ENCODE results near the gene SLC28A3.

Gene SLC28A3

DNA sequence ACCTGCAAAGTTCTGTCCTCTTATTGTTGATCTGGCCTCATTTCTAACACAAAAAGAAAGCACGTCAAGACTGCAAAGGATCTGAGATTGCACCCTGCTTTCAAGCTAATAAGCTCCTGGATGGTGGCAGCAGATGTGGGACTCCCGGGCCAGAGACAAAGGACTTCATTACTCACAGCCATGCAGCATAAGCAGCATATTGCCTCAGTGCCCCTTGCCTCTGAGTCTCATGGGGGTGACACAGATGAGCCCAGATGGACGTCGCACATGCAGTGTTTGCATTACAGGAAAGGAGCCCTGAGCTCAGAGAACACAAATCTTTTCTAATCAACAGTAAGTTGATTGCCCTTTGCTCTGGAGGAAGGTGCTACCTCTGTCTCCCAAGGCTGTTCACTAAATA is 105.0 kb downstream of the SLC28A3 start:
- TF ChIP-seq, protein P1, sequence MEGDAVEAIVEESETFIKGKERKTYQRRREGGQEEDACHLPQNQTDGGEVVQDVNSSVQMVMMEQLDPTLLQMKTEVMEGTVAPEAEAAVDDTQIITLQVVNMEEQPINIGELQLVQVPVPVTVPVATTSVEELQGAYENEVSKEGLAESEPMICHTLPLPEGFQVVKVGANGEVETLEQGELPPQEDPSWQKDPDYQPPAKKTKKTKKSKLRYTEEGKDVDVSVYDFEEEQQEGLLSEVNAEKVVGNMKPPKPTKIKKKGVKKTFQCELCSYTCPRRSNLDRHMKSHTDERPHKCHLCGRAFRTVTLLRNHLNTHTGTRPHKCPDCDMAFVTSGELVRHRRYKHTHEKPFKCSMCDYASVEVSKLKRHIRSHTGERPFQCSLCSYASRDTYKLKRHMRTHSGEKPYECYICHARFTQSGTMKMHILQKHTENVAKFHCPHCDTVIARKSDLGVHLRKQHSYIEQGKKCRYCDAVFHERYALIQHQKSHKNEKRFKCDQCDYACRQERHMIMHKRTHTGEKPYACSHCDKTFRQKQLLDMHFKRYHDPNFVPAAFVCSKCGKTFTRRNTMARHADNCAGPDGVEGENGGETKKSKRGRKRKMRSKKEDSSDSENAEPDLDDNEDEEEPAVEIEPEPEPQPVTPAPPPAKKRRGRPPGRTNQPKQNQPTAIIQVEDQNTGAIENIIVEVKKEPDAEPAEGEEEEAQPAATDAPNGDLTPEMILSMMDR (IDR thresholded peaks at IDR 0.05; ENCODE audit: insufficient read depth, low read length, poor library complexity, severe bottlenecking): no peak
- no peak overlapping the region for H3K4me3 ChIP-seq (replicated peaks; ENCODE audit: low read depth, low read length)

DNA sequence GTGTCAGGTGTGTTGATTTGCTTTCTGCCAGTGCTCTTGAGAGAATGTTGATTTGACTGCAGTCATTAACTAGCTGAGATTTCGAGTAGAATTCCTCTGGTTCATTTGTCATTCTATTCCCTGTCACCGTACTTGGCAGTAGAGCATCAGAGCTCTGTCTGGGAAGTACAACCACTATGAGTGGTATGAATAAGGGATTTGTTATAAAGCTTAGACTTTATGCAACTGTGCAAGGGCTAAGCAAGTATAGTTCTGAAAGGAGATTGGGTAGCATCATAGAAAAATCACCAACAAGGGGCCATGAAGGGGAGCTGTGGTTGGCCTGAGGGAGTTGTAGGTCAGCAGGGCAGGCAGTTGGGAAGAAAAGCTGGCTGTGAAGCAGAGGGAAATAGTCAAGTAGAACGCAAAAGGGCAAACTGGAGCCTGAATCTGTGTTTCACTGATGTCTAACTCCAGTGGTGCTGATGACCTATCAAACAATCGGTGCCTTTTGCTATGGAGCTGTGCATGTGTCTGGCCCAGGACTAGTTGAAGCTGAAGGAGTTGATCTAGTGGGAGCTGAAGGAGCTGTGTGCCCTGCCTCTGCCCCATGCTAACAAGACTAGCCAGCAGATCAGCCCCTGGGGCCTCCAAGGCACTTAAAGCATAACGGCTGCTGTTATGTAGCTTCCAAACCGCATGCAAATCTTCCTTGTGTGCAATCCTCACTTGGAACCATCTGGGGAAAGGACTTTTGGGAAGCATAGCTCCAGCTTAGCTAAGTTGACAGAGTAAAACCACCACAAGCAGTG is 110.0 kb downstream of the SLC28A3 start:
- Histone ChIP-seq H3K36me3 (ENCODE audit: control insufficient read depth, insufficient read depth, low read length) (no peaks in the 10 kb centered on the region), H3K4me3 (replicated peaks; ENCODE audit: low read depth, low read length) (no peak overlapping the region), H3K27me3 (replicated peaks; ENCODE audit: control insufficient read depth, insufficient read depth, low read length) (no peaks in the 10 kb centered on the region)
- no peak for DNase-seq (ENCODE audit: extremely low read depth, insufficient read length)
- TF ChIP-seq, protein P1 (IDR thresholded peaks at IDR 0.05; ENCODE audit: insufficient read depth, low read length, poor library complexity, severe bottlenecking): no peak

More for the DNA sequence above, 105.0 kb downstream of the SLC28A3 start:
- no peak for DNase-seq (ENCODE audit: extremely low read depth, insufficient read length)
- H3K36me3 ChIP-seq (ENCODE audit: control insufficient read depth, insufficient read depth, low read length): no peaks in the 10 kb centered on the region
- no peaks in the 10 kb centered on the region for H3K27me3 ChIP-seq (replicated peaks; ENCODE audit: control insufficient read depth, insufficient read depth, low read length)

DNA sequence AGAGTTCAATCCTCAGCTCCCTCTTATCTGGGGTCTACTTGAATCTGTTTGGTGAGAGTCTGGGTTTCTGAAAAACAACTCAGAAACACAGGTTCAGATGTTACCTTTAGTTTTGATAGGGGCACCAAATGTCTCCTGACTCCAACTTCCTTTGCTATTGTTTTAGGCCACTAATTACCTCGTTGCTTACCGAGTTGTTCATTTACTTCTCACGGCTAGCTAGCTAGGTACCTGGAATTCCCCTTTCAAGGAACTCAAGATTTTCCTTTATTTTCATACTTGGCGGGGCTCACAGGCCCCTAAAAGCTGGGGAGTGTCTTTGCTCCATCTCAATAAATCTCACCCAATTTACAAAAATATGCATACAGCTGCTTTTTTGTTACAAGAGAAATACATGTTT is 111.4 kb downstream of the SLC28A3 start:
- DNase-seq (ENCODE audit: extremely low read depth, insufficient read length): no peak
- Histone ChIP-seq H3K27me3 (replicated peaks; ENCODE audit: control insufficient read depth, insufficient read depth, low read length) (no peaks in the 10 kb centered on the region), H3K36me3 (ENCODE audit: control insufficient read depth, insufficient read depth, low read length) (no peaks in the 10 kb centered on the region), H3K4me3 (replicated peaks; ENCODE audit: low read depth, low read length) (no peak overlapping the region)
- TF ChIP-seq, protein P1 (IDR thresholded peaks at IDR 0.05; ENCODE audit: insufficient read depth, low read length, poor library complexity, severe bottlenecking): no peak

DNA sequence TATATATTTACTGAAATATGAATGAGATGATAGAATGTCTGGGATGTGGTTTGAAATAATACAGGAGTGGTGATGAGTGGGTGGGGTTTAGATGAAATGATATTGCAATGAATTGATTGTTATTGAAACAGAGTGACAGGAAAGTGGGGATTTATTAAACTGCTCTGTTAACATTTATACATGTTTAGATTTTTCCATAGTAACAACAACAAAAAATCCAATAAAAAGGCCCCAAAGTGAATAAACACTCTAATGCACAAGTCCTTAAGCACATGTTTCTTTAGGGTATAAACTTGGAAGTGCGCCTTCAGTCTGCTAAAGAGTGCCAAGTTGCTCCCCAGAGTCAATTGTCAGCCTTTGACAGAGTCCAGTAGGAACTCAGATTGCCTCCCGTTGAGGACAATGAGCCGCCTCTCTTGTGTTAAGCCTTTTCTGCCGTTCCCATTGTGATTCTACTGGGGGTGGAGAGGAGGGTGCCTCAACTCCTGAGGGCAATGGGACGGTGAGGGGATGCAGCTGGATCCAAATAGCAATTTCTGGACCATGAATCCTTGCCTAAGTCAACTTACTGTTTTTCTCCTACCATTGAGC is 112.3 kb downstream of the SLC28A3 start:
- Histone ChIP-seq H3K36me3 (ENCODE audit: control insufficient read depth, insufficient read depth, low read length) (no peaks in the 10 kb centered on the region), H3K27me3 (replicated peaks; ENCODE audit: control insufficient read depth, insufficient read depth, low read length) (no peaks in the 10 kb centered on the region), H3K4me3 (replicated peaks; ENCODE audit: low read depth, low read length) (no peak overlapping the region)
- DNase-seq (ENCODE audit: extremely low read depth, insufficient read length): no peak
- TF ChIP-seq, protein P1 (IDR thresholded peaks at IDR 0.05; ENCODE audit: insufficient read depth, low read length, poor library complexity, severe bottlenecking): no peak

DNA sequence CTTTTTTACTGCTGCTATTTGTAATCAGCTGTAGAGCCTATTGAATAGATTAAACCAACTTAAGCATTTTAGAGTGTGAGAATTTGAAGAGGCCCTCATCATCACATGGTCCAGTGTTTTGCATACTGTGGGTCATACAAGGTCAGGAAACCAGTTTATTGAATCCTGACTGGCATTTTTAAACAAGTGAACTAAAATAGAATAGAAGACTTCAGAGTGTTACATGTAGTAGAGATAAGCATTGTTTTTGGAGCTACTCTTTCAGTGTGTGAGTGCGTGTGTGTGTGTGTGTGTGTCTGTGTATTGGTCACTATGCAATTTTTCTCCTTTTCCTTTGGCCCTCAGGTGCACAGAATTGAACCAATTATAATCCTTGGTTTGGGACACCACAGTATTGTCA is 114.4 kb downstream of the SLC28A3 start:
- H3K4me3 ChIP-seq (replicated peaks; ENCODE audit: low read depth, low read length): no peak overlapping the region
- no peak for DNase-seq (ENCODE audit: extremely low read depth, insufficient read length)
- no peaks in the 10 kb centered on the region for H3K27me3 ChIP-seq (replicated peaks; ENCODE audit: control insufficient read depth, insufficient read depth, low read length)
- TF ChIP-seq, protein P1 (IDR thresholded peaks at IDR 0.05; ENCODE audit: insufficient read depth, low read length, poor library complexity, severe bottlenecking): no peak
- no peaks in the 10 kb centered on the region for H3K36me3 ChIP-seq (ENCODE audit: control insufficient read depth, insufficient read depth, low read length)
